GM10266 (cell line): Measurements from ENCODE around the gene SPHK1.

Experiments
- DNase-seq: peaks from one replicate; pipeline ENCODE4 v3.0.0; 2012; ENCODE audit errors: extremely low spot score
- TF ChIP-seq, protein P1 (sequence below): IDR thresholded peaks from 2 replicates; pipeline ENCODE4 v1.5.1; 2012; ENCODE audit warnings: mild to moderate bottlenecking, low read depth; ENCODE audit not compliant: control insufficient read depth, insufficient read depth; ENCODE audit errors: missing control alignments

Gene SPHK1, protein sequence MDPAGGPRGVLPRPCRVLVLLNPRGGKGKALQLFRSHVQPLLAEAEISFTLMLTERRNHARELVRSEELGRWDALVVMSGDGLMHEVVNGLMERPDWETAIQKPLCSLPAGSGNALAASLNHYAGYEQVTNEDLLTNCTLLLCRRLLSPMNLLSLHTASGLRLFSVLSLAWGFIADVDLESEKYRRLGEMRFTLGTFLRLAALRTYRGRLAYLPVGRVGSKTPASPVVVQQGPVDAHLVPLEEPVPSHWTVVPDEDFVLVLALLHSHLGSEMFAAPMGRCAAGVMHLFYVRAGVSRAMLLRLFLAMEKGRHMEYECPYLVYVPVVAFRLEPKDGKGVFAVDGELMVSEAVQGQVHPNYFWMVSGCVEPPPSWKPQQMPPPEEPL

DNA sequence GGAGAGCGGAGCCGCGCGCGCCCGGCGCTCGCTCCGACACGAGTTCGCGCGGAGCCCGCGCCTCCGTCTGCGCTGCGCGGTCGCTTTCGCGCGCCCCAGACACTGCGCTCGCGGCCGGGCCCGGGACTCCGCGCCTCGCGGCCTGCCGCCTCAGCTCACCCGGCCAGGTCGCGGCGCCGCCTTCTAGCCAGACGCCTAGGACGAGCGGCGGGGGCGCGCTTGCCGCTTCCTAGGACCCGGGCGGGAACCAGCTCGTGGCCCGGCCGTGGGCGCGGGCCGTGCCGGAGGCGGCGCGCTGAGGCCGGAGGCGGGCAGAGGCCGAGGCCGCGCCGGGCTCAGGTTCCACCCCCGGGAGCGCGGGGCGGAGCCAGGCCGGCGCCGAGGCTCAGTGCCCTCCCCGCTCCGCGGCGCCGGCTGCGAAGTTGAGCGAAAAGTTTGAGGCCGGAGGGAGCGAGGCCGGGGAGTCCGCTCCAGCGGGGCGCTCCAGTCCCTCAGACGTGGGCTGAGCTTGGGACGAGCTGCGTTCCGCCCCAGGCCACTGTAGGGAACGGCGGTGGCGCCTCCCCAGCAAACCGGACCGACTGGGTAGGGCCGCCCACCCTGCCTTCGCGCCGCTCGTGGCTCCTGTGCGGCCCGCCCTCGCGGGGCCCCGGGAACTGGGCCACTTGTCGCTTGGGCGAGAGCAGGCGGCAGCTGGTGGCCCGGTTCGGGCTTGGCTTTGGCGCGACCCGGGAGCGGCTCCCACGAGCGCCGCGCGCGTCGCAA lies at the start of gene SPHK1:
SPHK1 (plus strand) TSS at position 388 of the 765 bp plus-strand sequence. CDS start 1,036 bp downstream, outside the sequence.
- TF ChIP-seq, protein P1, sequence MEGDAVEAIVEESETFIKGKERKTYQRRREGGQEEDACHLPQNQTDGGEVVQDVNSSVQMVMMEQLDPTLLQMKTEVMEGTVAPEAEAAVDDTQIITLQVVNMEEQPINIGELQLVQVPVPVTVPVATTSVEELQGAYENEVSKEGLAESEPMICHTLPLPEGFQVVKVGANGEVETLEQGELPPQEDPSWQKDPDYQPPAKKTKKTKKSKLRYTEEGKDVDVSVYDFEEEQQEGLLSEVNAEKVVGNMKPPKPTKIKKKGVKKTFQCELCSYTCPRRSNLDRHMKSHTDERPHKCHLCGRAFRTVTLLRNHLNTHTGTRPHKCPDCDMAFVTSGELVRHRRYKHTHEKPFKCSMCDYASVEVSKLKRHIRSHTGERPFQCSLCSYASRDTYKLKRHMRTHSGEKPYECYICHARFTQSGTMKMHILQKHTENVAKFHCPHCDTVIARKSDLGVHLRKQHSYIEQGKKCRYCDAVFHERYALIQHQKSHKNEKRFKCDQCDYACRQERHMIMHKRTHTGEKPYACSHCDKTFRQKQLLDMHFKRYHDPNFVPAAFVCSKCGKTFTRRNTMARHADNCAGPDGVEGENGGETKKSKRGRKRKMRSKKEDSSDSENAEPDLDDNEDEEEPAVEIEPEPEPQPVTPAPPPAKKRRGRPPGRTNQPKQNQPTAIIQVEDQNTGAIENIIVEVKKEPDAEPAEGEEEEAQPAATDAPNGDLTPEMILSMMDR, result no peak
- DNase-seq, result peak; percentile 95

DNA sequence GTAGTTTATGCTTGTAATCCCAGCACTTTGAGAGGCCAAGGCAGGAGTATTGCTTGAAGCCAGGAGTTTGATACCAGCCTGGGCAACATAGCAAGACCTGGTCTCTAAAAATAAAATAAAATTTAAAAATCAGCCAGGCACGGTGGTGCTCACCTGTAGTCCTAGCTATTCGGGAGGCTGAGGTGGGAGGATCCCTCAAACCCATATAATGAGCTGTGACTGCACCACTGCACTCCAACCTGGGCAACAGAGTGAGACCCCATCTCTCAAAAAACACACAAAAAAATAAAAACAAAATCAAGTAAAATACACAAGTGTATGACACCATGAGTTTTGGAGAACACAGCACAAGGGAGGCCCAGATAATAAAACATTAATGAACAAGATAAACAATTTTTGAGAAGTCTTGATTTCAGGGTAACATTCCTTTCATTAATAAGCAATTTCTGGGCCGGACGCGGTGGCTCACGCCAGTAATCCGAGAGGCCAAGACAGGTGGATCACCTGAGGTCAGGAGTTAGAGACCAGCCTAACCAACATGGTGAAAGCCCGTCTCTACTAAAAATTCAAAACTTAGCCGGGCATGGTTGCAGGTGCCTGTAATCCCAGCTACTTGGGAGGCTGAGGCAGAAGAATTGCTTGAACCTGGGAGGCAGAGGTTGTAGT lies 48.6 kb upstream of the SPHK1 start:
- TF ChIP-seq, protein P1, result no peak

DNA sequence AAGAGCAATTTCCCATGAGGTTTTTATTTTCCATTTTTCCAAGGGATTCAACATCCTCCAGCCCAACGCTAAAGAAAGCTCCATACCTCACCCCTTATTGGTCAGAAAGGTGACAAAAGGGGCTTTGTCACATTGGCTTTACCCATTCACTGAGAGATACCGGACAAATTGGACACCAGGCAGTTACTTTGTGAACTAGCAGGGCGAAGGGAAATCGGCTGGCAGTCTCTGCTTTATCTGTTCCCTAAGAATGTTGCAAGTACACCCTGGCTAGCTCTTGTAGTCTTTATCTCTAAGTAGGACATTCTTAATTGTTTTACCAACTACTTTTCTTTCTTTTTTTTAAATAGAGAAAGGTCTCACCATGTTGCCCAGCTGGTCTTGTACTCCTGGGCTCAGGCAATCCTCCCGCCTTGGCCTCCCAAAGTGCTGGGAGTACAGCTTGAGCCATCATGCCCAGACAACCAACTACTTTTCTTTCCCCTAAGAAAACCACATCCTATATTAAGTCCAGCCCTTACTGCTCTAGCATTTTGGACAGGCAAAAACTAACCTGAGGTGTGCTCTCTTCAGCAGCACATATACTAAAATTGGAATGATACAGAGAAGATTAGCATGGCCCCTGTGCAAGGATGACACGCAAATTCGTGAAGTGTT lies 47.5 kb upstream of the SPHK1 start:
- TF ChIP-seq, protein P1, result no peak
- DNase-seq, result no peak

More for the DNA sequence above, 48.6 kb upstream of the SPHK1 start:
- DNase-seq, result no peak

DNA sequence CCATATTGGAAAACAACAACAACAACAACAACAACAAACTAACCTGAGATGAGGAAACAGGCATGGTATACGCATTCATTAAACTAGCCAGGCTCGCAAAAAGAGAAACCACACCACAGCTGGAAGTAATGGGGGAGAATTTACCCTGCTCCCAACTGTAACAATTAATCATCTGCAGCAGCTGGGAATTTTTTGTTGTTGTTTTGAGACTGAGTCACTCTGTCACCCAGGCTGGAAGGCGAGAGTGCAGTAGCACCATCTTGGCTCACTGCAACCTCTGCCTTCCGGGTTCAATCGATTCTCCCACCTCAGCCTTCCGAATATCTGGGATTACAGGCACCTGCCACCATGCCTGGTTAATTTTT lies 47.0 kb upstream of the SPHK1 start:
- TF ChIP-seq, protein P1, result no peak
- no peak for DNase-seq

DNA sequence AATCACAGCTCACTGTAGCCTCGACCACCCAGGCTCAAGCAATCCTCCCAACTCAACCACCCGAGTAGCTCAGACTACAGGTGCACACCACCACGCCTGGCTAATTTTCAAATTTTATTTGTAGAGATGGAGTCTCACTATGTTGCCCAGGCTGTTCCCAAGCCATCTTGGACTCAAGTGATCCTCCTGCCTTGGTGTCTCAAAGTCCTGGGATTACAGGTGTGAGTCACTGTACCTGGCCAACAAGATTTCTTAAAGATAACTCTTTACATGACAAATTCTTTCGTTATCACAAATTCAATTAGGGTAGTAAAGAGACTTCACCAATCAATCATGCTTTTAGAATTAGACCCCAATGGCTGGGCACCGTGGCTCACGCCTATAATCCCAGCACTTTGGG lies 43.1 kb upstream of the SPHK1 start:
- TF ChIP-seq, protein P1, result no peak
- DNase-seq, result no peak

DNA sequence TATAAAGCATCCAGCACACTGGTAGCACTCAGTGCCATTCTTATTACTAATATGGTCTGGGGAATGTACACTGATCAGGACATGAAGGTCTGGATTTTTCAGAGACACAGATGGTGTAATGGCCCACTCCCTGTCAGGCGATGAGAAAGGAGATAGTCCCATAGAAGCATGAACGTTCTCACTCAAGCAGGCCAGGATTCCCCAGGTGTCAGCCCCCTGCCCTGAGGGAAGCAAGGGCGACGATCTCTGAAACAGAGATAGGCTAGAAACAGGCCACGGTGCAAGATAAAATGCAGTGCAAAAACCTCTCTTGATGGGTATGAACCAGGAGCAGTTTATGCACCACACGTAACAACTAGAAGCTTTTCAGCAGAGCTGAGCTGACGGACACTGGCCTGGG lies 41.3 kb upstream of the SPHK1 start:
- no peak for DNase-seq
- TF ChIP-seq, protein P1, result no peak
